Cortex of kidney (tissue), 1 donor: ENCODE results near the gene PTPN18.

Experiments
- DNase-seq: peaks from one replicate; lab custom pipeline; 2025; lab: John Stamatoyannopoulos, UW

The PTPN18 gene

GRCh38 chr2:130341562-130342019 lies 14.3 kb upstream of the PTPN18 start:
- DNase-seq: no peak

- no peak for DNase-seq
Observed at GRCh38 chr2:130342020-130342532, 13.8 kb upstream of the PTPN18 start.

- no peak for DNase-seq
Observed at GRCh38 chr2:130342533-130343275, 13.2 kb upstream of the PTPN18 start, which contains the start of gene IMP4. TSS of gene IMP4 (plus strand) at chr2:130342897. CDS start at chr2:130342933, 36 bp downstream.

GRCh38 chr2:130344578-130344977 lies 11.3 kb upstream of the PTPN18 start:
- no peak for DNase-seq

- DNase-seq: no peak
Observed at GRCh38 chr2:130345091-130345490, 10.8 kb upstream of the PTPN18 start.

GRCh38 chr2:130345611-130346010 lies 10.2 kb upstream of the PTPN18 start:
- DNase-seq: no peak

- no peak for DNase-seq
Observed at GRCh38 chr2:130346041-130346740, 9.7 kb upstream of the PTPN18 start.

- DNase-seq: no peak
Observed at GRCh38 chr2:130346741-130347066, 9.2 kb upstream of the PTPN18 start.

- DNase-seq: no peak
Observed at GRCh38 chr2:130347220-130347925, 8.5 kb upstream of the PTPN18 start.

GRCh38 chr2:130349174-130349573 lies 6.7 kb upstream of the PTPN18 start:
- no peak for DNase-seq

- DNase-seq: no peak
Observed at GRCh38 chr2:130351711-130352110, 4.1 kb upstream of the PTPN18 start.

- no peak for DNase-seq
Observed at GRCh38 chr2:130352237-130352636, 3.6 kb upstream of the PTPN18 start.

- no peak for DNase-seq
Observed at GRCh38 chr2:130353291-130354138, 2.3 kb upstream of the PTPN18 start.

GRCh38 chr2:130354139-130354428 lies 1.8 kb upstream of the PTPN18 start:
- DNase-seq: no peak

- DNase-seq: no peak
Observed at GRCh38 chr2:130355172-130355577, 681 bp upstream of the PTPN18 start.

- DNase-seq: no peak
Observed at GRCh38 chr2:130357864-130358263, 2.0 kb downstream of the PTPN18 start.

- DNase-seq: no peak
Observed at GRCh38 chr2:130358420-130359350, 2.8 kb downstream of the PTPN18 start.

- no peak for DNase-seq
Observed at GRCh38 chr2:130359466-130359865, 3.6 kb downstream of the PTPN18 start.

- no peak for DNase-seq
Observed at GRCh38 chr2:130363479-130363878, 7.6 kb downstream of the PTPN18 start.

- DNase-seq: no peak
Observed at GRCh38 chr2:130365075-130365474, 9.2 kb downstream of the PTPN18 start.

- no peak for DNase-seq
Observed at GRCh38 chr2:130365963-130366362, 10.1 kb downstream of the PTPN18 start.
